K562 (cell line): ENCODE results near the gene SEMA6C. TPM values are rescaled to one million over a fixed set of nuclear protein-coding genes. Genes with fewer than 3 reads are reported as not detected.
A peak's percentile ranks its signal among the peaks of the same experiment; 100 is the strongest.

Source experiments
- CCNT2 ChIP-seq: IDR thresholded peaks from 2 replicates; pipeline ENCODE4 v1.6.1; 2011; ENCODE audit warnings: borderline replicate concordance, low read depth, mild to moderate bottlenecking, moderate library complexity, mixed read lengths, low read length; ENCODE audit not compliant: insufficient read length; ENCODE audit errors: extremely low read depth
- ELF2 ChIP-seq: fragments of 250-450 bp; sonication (Bioruptor Pico); IDR thresholded peaks from 2 replicates; pipeline ENCODE4 v1.5.0; 2021; ENCODE audit warnings: mild to moderate bottlenecking
- ELK3 ChIP-seq: fragments of 450-650 bp; formaldehyde crosslinking; IDR thresholded peaks from 2 replicates; pipeline ENCODE4 v1.4.0; 2020; ENCODE audit warnings: mild to moderate bottlenecking
- MLX ChIP-seq, 2 experiments: fragments of 450-650 bp in 1 of 2; sonication (generic) in 1 of 2; formaldehyde crosslinking; conservative IDR thresholded peaks; 2 replicates each; pipeline versions ENCODE4 v1.4.0 to v1.8.1; 2020 to 2022; ENCODE audit warnings: mild to moderate bottlenecking in 1 of 2, missing genetic modification reagents in 1 of 2
- PATZ1 ChIP-seq: fragments of 250-450 bp; sonication (Bioruptor Pico); IDR thresholded peaks from 2 replicates; pipeline ENCODE4 v1.5.0; 2020; ENCODE audit warnings: mild to moderate bottlenecking, borderline replicate concordance
- RUNX1 ChIP-seq: sonication (generic); IDR thresholded peaks from 2 replicates; pipeline ENCODE4 v1.6.1; 2016; ENCODE audit warnings: antibody characterized with exemption, low read depth
- SP2 ChIP-seq: IDR thresholded peaks from 2 replicates; pipeline ENCODE4 v1.6.1; 2011; ENCODE audit warnings: mild to moderate bottlenecking, low read depth, low read length, moderate library complexity; ENCODE audit not compliant: poor library complexity, severe bottlenecking; ENCODE audit errors: extremely low read depth
- ZNF696 ChIP-seq: fragments of 250-450 bp; sonication (Bioruptor Pico); conservative IDR thresholded peaks from 2 replicates; pipeline ENCODE4 v1.4.0; 2020; ENCODE audit warnings: mild to moderate bottlenecking, moderate library complexity
- ZNF79 ChIP-seq: fragments of 250-450 bp; sonication (Bioruptor Pico); IDR thresholded peaks from 2 replicates; pipeline ENCODE4 v1.4.0; 2020; ENCODE audit warnings: low read depth, mild to moderate bottlenecking, moderate library complexity
- polyA plus RNA-seq, 8 experiments: library from polyadenylated mRNA; depleted of rRNA in 4 of 8; stranded (reverse) in 5 of 8; unstranded in 3 of 8; fragments of >200 nt; fragmentation: Nextera tagmentation in 2 of 8; fragmentation: Illumina TruSeq in 1 of 8; extraction: Ambion mirVana in 2 of 8; extraction: Trizol in 1 of 8; gene quantifications; 2 replicates each; pipeline versions ENCODE4 v1.2.1 to v1.2.3, GENCODE V29; 2011 to 2014; ENCODE audit warnings: inconsistent platforms in 1 of 8, missing spikeins in 1 of 8
- total RNA-seq, 7 experiments: library from RNA; depleted of rRNA in 6 of 7; stranded (reverse); fragments of >200 nt in 6 of 7; fragmentation: Illumina TruSeq in 2 of 7; extraction: Trizol in 2 of 7; gene quantifications; 2 replicates each; pipeline versions ENCODE4 v1.2.1 to v1.2.3, GENCODE V29; 2011 to 2021; ENCODE audit warnings: low replicate concordance in 1 of 7

Gene SEMA6C
- total and polyA plus RNA-seq, 9 of the 15 experiments (the other 6 are each of a cell fraction or from before 2014, with no cell fraction given), result 0.03 to 4.6 (median 0.95) TPM

GRCh38 chr1:151189637-151190445 is 43.4 kb upstream of the SEMA6C start, which contains the start of gene VPS72 (continued):
- TF ChIP-seq ELK3 (CRISPR knock-in tag) (no peak), RUNX1 (0 out of 2 replicates have a peak, but pooled peaks have one; percentile 38), SP2 (no peak), ZNF696 (CRISPR knock-in tag) (no peak), CCNT2 (peak; percentile 60), PATZ1 (CRISPR knock-in tag) (no peak), ELF2 (CRISPR knock-in tag) (peak; percentile 93), ZNF79 (CRISPR knock-in tag) (no peak), MLX (CRISPR knock-in tag; conservative IDR thresholded peaks at IDR 0.05) (no peak)
- TF ChIP-seq, all 486 proteins: peak for 129
